Measurements from ENCODE around the gene XKRX.

The XKRX gene

DNA sequence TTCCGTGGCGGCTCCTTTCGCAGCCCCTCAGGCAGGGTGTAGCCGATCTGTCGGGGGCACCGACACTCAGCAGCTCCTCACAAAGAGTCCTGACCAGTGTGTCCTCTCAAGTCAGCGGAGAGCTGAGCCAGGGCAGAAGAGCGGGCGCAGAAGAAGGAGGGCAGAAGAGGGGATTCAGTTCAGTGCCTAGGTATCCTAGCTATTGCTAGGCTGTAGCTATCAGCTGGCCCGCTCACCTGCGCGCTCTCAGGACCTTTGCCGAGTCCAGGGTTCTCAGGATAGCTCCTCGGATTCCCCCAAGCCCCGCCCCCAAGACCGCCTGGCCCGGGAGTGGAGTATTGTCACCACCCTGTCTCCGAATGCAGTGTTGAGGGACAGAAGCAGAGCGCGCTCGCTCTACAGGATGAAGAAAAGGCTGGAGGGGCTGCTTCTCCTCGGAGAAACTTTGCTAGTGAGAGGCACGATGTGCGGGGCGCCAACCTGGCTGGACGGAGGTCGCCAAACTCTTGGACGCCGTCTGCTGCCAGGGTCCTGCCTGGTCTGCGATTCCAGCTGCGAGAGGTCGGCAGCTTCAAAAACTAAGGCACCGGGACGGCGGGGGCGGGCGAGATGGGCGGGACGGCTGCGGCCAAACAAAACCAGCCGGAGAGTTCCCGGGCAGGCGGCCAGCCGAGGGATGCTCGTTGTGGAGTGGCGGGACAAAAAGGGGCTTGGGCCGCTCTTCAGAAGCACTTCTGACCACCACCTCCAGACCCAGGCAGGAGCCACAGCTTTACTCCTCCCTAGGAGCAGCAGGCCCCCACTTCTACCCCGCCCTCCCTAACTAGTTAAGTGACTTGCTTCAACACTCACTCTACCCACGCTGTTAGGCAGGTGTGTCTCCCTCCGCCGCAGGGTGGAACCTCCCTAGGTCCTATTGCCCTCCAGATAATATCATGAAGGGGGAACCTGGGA lies at the start of gene XKRX:
Gene XKRX, minus strand, starts transcription at position 258 of the 954 bp plus-strand sequence. CDS start 613 bp downstream, outside the sequence.
- peak; percentile 37 for DNase-seq (ENCODE audit: low spot score)

DNA sequence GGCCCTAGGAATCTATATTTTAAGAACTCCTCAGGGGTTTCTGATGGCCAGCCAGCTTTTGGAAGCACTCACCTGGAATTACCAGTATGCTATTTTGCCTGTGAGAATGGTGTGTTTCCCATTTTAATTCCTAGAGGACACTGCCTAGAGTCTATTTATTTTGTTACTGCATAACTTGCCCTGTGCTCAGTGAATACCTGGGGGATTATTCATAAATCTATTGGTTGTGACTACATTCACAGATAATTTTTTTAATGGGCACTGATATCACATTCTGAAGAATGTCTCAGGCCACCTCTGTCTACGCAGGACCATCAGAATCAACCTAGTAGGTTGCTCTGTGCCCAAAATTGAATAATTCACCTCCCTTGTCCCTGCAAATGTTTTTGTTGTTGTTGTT lies 47.5 kb upstream of the XKRX start:
- DNase-seq (ENCODE audit: low spot score) = no peak

DNA sequence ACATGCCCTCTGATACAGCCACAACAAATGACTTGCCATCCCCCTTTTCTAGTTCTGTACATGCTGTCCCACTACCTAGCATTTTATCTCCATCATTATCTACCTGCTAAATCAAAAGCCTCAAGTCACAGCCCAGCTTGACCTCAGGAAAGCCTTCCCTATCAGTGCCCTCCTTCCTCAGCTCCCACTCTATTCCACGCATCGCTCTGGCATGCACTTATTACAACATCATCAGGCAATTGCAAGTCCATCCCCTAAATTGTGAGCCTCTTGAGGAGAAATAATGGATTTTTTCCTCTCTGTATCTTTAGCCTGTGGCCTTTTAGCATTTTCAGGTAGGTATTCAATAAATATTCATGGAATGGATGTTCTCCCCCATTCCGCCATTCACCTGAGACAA lies 46.5 kb upstream of the XKRX start:
- DNase-seq (ENCODE audit: low spot score) = no peak

DNA sequence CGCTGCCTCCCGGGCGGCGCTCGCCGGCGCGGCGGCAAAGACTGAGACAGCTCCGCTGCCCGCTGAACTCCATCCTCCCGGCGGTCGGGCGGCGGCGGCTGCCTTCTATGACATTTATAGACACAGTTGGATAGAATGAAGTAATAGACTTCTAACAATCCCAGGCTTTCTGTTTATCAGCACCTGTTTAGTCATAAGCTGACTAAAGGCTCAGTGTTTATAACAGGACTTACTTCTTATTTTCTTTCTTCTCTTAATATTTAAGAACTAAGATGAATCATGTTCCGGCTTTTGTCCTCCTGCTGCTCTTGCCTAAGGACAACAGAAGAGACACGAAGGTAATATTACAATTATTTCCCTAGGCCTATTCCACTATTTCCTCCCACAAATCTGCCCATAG lies 44.7 kb upstream of the XKRX start:
- no peak for DNase-seq (ENCODE audit: low spot score)

DNA sequence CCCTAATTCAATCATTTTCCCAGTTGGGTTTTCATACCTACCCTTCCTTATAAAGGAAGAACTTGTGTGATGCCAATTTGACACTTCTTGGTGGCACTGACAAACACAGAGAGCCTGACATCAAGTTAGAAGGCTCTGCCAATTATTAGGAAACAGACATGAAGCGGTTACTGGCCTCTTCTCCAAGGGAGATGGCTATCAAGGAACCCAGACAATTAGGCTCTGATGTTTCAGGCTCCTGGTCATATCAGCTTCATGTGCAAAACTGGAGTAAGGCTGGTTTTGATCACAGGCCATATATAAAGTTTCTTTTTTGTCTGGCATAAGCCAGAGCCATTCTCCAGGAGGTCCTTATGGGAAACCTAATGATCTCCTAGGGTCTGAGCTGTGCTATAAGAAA lies 41.2 kb upstream of the XKRX start:
- DNase-seq (ENCODE audit: low spot score) = no peak

DNA sequence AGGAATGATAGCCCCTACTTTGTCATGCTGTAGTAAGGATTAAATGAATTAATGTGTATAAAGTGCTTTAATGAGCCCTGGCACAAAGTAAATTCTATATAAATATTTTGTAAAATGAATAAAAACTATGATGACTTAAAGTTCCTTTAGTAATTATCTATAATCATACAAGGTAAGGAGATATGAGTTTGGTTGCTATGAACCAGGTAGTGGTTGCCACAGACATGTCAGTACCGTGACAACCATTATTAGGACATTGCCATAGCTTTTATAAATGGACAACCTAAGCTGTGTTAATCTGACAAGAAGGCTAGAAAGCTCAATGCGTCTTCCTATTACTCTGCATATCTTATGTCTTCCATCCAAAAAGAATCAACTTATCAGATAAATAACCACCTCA lies 40.7 kb upstream of the XKRX start, which contains the start of gene ARL13A:
Gene ARL13A, plus strand, starts transcription at position 301 of the 400 bp plus-strand sequence. CDS start 3,982 bp downstream, outside the sequence.
- DNase-seq (ENCODE audit: low spot score) = no peak

DNA sequence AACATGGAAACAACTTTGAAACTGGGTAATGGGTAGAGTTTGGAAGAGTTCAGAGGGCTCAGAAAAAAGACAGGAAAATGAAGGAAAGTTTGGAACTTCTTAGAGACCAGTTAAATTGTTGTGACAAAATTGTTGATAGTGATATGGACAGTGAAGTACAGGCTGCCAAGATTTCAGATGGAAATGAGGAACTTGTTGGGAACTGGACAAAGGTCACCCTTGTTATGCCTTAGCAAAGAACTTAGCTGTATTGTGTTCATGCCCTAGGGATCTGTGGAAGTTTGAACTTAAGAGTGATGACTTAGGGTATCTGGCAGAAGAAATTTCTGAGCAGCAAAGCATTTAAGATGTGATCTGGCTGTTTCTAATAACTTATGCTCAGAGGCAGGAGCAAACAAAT lies 35.6 kb upstream of the XKRX start:
- no peak for DNase-seq (ENCODE audit: low spot score)

DNA sequence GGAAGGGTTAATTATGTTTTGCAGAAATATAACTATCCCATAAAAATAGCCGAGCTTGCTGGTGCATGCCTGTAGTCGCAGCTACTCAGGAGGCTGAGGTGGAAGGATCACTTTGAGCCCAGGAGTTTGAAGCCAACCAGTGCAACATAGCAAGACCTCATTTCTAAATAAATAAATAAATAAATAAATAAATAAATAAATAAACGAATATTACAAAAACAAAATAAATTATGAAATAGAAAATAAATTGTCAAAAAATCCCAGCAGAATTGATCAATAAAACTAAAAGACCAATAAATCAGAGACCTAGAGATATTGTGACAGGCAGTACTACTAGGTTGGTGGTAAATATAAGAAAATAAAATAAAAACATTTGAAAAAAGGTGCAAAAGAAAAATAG lies 34.1 kb upstream of the XKRX start:
- no peak for DNase-seq (ENCODE audit: low spot score)

DNA sequence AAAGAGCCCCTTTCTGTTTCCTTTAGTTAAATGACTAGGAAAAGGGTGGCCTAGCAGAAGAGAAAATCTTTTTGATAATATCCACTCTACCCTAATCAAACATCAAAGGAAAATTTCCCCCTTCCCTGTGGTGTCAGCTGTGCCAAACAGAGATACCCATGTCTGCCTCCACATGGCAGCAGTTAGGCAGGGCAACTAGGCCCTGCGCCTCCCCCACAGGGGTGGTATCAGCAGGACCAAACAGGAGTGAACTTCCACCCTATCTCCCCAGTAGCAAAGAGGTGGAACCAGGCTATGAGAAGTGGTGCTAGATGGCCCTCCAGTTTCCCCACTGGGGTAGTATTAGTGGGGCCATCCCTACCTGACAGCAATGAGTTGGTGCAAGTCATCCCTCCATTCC lies 19.8 kb upstream of the XKRX start:
- DNase-seq (ENCODE audit: low spot score) = no peak

DNA sequence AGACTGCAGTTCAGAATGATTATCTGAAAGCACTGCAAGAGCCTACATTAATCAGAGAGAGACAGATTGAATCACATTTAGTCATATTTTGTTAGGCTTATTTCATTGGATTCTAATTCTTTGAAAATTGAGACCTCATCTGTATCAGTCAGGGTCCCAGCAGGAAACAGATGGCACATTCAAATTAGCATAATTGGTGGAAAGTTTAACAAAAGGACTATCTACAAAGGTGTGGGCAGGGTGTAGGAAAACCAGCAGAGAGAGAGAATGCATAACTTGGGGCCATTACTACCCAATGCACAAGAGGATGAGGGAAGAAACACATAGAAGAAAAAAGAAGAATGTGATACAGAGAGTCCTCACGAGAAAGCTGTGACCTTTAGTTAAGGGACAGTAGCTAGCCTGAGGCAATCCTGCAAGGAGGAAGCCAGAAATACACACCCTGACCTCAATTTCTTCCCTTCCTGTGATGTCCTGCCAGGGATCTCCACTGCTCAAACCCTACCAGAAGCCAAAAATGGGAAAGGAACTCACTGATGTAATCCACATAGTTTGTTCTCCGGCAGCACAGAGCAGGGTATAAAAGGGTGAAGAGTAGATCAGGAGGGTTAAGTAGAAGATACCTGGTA lies 17.7 kb upstream of the XKRX start:
- DNase-seq (ENCODE audit: low spot score) = no peak

DNA sequence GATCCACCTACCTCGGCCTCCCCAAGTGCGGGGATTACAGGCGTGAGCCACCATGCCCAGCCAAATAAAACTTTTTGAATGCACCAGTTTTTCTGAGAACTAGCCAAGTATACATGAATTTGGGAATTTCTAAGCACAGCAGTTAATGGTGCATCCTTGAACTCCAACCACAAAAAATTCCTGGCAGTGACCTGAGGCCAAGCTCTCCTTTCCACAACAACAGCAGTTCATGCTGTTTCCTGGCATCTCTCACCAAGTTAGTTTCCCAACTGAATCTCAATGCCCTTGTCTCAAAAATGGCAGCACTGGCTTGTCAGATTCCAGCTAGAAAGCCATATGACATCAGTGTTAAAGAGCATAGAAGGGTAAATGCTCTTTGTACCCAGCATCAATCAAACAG lies 15.9 kb upstream of the XKRX start:
- no peak for DNase-seq (ENCODE audit: low spot score)

DNA sequence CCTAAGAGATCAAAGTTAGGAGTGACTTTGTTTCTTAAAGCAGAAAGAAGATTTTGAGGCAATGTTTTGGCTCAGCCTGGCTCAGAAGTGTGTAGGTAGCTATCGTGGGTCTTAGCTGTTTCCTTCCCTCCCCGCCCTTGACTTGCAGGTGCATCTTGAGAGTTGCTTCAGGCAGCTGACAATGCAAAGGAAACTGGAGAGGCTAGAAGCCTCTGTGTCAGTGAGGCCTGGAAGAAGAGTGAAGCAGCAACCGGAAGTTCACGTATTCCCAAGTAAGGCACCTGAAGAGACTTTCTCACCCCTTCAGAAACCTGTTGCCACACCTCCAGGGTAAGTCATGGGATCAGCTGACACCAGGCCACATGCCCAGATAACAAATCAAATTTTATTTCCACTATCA lies 10.6 kb upstream of the XKRX start:
- DNase-seq (ENCODE audit: low spot score) = no peak

DNA sequence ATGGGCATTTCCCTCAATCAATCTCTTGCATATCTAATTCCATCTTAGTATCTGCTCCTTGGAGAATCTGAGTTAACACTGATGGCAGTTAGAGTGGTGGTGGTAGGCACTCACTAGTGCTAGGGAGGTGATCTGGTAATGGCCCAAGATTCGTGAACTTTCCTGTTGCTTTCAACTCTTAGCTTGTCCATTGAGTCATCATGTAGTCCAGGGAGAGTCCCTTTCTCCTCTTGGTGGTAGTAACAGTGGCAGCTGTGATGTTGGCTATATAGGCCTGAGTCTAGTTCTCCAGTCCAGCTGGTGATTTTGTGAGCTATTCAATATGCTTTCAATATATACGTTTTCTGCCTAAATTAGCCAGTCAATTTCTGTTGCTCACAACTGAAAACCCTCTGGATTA lies 7.0 kb upstream of the XKRX start:
- DNase-seq (ENCODE audit: low spot score) = no peak

DNA sequence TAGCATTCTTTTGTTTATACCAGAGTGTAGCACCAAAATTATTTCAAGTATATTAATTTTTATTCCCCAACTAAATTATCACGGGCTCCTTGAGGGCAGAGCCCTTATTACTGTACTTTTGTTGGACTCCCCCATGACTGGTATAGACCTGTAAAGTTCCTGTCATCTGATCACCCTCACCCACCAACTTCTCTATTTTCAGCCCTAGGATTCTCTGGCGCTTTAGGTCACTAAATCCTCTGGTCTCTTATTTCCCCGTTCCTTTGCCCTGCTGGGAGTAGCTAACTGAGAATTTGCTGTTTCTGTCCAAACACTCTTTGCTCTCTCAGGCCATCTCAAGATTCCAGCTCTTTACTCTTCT lies 3.2 kb upstream of the XKRX start:
- no peak for DNase-seq (ENCODE audit: low spot score)

DNA sequence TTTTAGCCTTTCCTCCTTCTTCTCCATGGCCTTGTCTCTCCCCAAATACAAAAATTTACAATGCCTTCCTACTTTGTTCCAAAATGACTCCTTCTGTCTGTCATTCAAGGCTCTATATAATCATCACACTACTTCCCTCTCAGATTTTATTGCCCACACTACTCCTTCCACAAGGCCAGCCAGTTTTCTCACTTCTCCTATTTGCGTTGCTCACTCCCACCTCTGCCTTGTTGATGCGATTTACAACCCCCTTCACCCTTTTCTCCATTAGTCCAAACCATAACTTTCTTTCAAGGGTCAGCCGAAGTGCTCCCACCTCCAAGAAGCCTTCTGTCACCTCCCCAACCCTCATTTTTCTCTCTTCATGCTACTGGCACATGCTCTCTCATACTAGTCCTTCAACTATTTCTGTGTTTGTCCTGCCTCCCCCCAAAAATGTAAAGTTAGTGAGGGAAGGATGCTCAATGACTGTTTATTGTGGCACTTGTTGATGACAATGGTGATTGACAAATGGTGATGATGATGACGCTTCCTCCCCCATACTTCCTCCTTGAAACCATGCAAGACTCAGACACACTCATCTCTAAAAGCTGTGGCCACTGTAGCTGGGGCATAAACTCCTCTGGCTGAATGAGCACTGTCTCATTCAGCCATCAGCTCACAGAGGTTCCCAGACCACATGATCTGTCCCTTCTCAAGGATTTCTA lies 2.7 kb upstream of the XKRX start:
- DNase-seq (ENCODE audit: low spot score) = no peak

DNA sequence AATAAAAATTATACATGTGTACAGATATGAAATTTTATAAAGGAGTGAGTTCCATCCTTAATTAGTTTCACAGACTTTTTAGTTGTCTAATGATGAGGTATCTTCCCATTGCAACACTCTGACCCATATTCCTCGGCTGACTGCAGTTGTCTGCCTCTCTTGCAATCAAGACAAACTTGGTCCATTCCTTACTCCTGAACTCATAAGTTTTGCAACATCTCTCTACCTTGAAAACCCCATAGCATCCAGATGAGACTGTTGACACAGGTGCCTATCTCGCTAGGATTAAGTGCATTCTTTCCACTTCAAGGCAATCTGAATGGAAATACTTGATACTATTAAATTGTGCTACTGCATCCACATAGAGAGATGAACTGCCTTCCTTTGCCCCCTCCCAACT lies 2.3 kb downstream of the XKRX start:
- DNase-seq (ENCODE audit: low spot score) = no peak

DNA sequence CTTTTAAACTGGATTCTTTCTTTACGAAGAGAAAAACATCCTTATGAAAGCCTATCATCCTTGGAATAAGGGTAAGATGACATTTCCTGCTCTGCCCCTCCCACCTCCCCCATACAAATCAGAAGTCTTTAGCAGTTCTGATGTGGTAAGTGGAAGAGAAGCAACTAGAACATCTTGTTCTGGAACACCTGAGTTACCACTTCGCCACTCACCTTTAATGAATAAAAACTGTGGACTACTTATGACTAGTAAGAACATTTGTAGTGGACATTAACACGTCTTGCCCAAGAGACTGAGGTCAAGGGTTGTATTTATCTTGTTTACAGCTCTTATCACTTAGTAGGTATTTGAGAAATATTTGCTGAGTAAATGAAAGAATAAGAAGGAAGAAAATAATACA lies 4.3 kb downstream of the XKRX start:
- no peak for DNase-seq (ENCODE audit: low spot score)

DNA sequence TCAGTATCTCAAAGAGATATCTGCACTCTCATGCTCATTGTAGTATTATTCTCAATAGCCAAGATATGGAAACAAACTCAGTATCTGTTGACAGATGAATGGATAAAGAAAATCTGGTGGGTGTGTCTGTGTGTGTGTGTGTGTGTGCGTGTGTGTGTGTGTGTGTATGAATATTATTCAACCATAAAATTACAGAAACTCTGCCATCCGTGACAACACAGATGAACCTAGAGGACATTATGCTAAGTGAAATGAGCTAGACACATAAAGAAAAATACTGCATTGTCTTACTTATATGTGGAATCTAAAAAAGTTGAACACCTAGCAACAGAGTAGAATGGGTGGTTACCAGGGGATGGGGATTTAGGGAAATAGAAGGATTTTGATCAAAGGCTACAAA lies 13.2 kb downstream of the XKRX start:
- no peak for DNase-seq (ENCODE audit: low spot score)

DNA sequence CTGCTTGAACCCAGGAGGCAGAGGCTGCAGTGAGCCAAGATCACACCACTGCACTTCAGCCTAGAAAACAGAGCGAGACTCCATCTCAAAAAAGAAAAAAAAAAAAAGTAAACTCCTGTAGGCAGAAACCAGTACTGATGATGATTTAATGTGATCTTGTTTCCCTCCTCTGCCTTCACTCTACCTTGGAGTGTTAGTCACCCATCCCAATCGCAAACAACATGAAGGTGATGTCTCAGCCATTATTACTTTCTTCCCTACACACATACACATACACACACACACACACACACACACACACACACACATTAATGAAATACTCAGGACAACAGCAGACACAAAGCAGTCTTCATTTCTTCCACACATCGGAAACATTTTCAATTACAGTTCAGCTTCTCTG lies 15.6 kb downstream of the XKRX start:
- no peak for DNase-seq (ENCODE audit: low spot score)

DNA sequence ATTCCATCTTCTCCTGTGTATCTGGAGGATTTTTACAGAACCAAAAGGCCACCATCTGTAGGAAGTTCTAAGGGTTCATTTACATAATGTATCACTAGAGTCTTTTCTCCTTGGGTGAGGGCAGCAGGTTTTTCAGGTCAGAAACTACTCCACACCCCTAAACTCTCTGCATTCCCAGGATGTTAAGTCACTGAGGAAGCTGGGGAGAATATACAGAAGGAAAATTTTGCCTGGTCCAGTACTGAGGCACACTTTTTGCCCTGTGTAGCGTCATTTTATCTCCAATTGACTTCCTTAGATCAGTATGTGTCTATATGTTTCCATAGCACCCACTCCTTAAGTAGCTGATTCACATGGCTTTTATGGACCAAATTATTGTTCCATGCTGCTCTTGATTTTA lies 17.0 kb downstream of the XKRX start:
- no peak for DNase-seq (ENCODE audit: low spot score)

DNA sequence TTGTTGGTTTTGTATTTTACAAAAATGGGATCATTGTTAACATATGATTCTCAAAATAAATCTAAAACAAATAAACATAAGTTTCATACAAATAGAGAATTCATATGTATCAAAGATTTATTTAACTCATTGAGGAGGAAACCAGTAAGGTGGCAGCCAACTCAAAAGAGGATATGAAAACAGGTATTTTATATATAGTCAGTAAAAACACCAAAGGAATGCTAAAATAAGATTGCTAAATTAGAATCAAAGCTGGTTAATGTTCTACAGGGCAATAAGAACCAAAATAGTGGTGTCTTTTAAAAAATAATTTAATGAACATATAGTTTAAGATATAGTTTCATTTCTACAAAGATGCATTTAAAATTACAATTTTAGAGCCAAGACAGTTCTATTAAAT lies 23.1 kb downstream of the XKRX start:
- no peak for DNase-seq (ENCODE audit: low spot score)

DNA sequence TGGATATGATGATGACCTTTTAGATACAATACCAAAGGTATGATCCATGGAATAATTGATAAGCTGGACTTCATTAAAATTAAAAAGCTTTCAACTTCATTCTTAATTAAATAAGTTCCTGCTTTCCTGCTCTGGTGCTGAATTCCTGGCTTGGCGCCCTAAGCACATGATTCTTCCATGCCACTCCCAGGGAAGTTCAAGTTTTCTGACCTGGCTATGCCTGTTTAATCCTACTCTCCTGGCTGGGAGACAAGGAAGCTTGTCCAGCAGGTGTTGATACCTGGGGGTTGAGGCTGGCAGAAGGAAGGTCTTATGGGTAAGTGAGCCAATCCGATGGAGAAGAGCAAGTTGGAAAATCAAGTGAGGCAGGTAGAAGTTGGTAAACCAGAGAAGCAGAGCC lies 24.3 kb downstream of the XKRX start:
- DNase-seq (ENCODE audit: low spot score) = no peak

All from LoVo (cell line).